Heart left ventricle (tissue), 16 donors: ENCODE measurements around the gene PLXNC1. TPM values are rescaled to one million over a fixed set of nuclear protein-coding genes. Genes with fewer than 3 reads are reported as not detected.

Source experiments
- ATAC-seq, 4 donors: fragments of 200-7000 bp; cut with Tn5 transposase; one replicate each; pipeline ENCODE4 v1.9.1; 2020 to 2022; ENCODE audit warnings: moderate library complexity in 4 of 4, mild to moderate bottlenecking in 3 of 4, moderate number of reproducible peaks in 1 of 4
- DNase-seq, 5 donors: peaks; one replicate each; pipeline ENCODE4 v3.0.0-alpha.2; 2020
- H3K27ac ChIP-seq, 12 donors: fragments of 200-600 bp; sonication (generic) in 4 of 12; one replicate each; pipeline versions ENCODE4 v1.5.0 to v1.8.0; 2016 to 2022; ENCODE audit warnings: mild to moderate bottlenecking in 2 of 12
- H3K27me3 ChIP-seq, 9 donors: fragments of 200-600 bp; sonication (generic) in 2 of 9; one replicate each; pipeline versions ENCODE4 v1.5.1 to v1.8.0; 2016 to 2022; ENCODE audit warnings: mild to moderate bottlenecking in 3 of 9
- H3K36me3 ChIP-seq, 9 donors: fragments of 200-600 bp; sonication (generic) in 2 of 9; one replicate each; pipeline versions ENCODE4 v1.5.0 to v1.8.0; 2018 to 2022; ENCODE audit warnings: mild to moderate bottlenecking in 2 of 9
- H3K4me1 ChIP-seq, 12 donors: fragments of 200-600 bp; sonication (generic) in 4 of 12; one replicate each; pipeline versions ENCODE4 v1.5.0 to v1.8.0; 2016 to 2022; ENCODE audit warnings: mild to moderate bottlenecking in 3 of 12
- H3K4me3 ChIP-seq, 12 donors: fragments of 200-600 bp; sonication (generic) in 4 of 12; one replicate each; pipeline versions ENCODE4 v1.5.0 to v1.8.0; 2017 to 2022; ENCODE audit warnings: mild to moderate bottlenecking in 9 of 12, moderate library complexity in 4 of 12
- H3K9me3 ChIP-seq, 12 donors: fragments of 200-600 bp; sonication (generic) in 4 of 12; one replicate each; pipeline versions ENCODE4 v1.5.0 to v1.8.0; 2016 to 2022; ENCODE audit warnings: mild to moderate bottlenecking in 1 of 12
- POLR2A ChIP-seq, 2 donors: fragments of 450-650 bp; IDR thresholded peaks; one replicate each; pipeline ENCODE4 v1.6.1; 2017; ENCODE audit warnings: antibody characterized with exemption in 2 of 2, mild to moderate bottlenecking in 2 of 2, moderate library complexity in 2 of 2
- WGBS, 4 donors: extraction: QIAGEN DNeasy Blood & Tissue Kit in 2 of 4; methylation state at CpG; one replicate each; pipeline versions ENCODE4 v1.1.5 to v1.1.7; 2013 to 2018; 5-methylcytosine and 5-hydroxymethylcytosine counted together
- intact Hi-C, 10 donors: fragments of 100-400 bp; cut with DNase I; formaldehyde crosslinking; loops; one replicate each; pipeline versions ENCODE4 v1.11.1 to v1.14.2; 2022
- polyA plus RNA-seq, 2 donors: library from polyadenylated mRNA; stranded (reverse); fragments of 200-250 nt; gene quantifications; one replicate each; pipeline ENCODE4 v1.2.3, GENCODE V29; 2013
- total RNA-seq, 9 donors: library from RNA; depleted of rRNA in 2 of 9; stranded (reverse); fragments of >200 nt in 2 of 9; fragmentation: NEBNext Ultra II Directional in 3 of 9; extraction: Animal tissue kit (Norgen Biotek cat#: 25700) in 3 of 9; gene quantifications; one replicate each; pipeline versions ENCODE4 v1.1.0 to v1.2.4, GENCODE V29; 2016 to 2023
- TF ChIP-seq, protein P1 (sequence below), 12 donors: fragments of 200-600 bp; sonication (generic) in 4 of 12; IDR thresholded peaks; one replicate each; pipeline versions ENCODE4 v1.5.0 to v1.8.0; 2018 to 2022; ENCODE audit warnings: antibody characterized with exemption in 12 of 12, mild to moderate bottlenecking in 5 of 12
- donor health status: ischemic (EF 13 %, LVEDD 7.1; RV severe dilation, severe dysfunction).
- donor health status: healthy with polysubstance abuse.
- donor health status: DM: no; HTN: yes; CAD: no.
- donor health status: DM: no; HTN: no; CAD: no.
- donor health status: ischemic (EF 25% LVEDD 6.9; RV normal size, moderate dysfunction).
- donor health status: ischemic (EF 25% LVEDD 5.7; RV mildly dilated, moderate dysfunction).
- donor health status: healthy.
- donor health status: DM: yes; HTN: yes; CAD: no.
- donor health status: ischemic (EF 35%, LVEDD 5.7; RV mildly dilated, moderate dysfunction).
- donor health status: nonischemic (EF 11% LVEDD 7.7; RV severe dilation, severe dysfunction).
- donor health status: DM: yes; HTN: yes; CAD: no.
- donor health status: PGD.
- donor health status: ischemic (EF 29% LVEDD 5.4; RV normal size, mild dysfunction).
- donor health status: nonischemic (EF 23%, LVEDD 6.1; RV moderate dilation, normal function).

The PLXNC1 gene
- total and polyA plus RNA-seq, 11 donors = 0.84 to 18.4 (median 3.1) TPM

DNA sequence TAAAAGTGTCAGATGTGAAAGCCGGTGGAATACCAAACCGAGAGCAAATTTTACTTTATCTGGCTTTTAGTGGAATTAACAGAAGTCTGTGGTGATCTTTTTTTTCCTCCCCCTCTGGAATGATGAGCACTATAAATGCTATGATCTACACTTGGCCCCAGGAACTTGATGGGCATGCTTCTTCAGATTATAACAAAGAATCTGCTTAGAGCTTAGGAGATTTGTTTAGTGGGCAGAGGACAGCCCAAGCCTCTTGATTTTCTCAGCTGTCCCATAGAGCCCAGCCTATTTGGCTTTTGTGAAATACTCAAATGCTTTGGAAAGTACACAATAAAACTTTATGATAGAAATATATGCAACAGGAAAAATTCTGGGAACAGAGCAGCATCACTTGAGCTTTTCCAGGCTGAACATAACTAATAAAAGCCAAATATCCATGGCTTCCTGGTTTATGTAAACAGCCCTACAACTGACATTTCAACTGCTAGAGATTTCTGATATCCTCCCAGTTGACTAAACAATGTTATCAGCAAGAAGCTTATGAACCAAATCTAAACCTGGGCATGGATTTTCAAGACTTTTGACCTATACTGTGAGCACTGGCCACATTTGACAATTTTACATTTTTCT is 149.6 kb downstream of the PLXNC1 start:
- Histone ChIP-seq H3K36me3 (peaks cover 0 to 59% (median 11%) of the 10 kb centered on the region in 9 donors), H3K4me3 (no peak overlapping the region), H3K27me3 (no peaks in the 10 kb centered on the region), H3K9me3 (no peaks in the 10 kb centered on the region), H3K27ac (no peak overlapping the region), H3K4me1 (peaks cover 0 to 18% (median 7%) of the 10 kb centered on the region in 12 donors)
- intact Hi-C loops = loop anchor here in 1 of 10 donors (5.0 kb wide), 1 partner anchor 36 kb away; no protein-coding TSS in a partner anchor
- 94 to 98% (median 96%) methylated on average over 2 of the region's 2 CpGs for WGBS, 4 donors
- TF ChIP-seq, protein P1, sequence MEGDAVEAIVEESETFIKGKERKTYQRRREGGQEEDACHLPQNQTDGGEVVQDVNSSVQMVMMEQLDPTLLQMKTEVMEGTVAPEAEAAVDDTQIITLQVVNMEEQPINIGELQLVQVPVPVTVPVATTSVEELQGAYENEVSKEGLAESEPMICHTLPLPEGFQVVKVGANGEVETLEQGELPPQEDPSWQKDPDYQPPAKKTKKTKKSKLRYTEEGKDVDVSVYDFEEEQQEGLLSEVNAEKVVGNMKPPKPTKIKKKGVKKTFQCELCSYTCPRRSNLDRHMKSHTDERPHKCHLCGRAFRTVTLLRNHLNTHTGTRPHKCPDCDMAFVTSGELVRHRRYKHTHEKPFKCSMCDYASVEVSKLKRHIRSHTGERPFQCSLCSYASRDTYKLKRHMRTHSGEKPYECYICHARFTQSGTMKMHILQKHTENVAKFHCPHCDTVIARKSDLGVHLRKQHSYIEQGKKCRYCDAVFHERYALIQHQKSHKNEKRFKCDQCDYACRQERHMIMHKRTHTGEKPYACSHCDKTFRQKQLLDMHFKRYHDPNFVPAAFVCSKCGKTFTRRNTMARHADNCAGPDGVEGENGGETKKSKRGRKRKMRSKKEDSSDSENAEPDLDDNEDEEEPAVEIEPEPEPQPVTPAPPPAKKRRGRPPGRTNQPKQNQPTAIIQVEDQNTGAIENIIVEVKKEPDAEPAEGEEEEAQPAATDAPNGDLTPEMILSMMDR (IDR thresholded peaks at IDR 0.05) = no peak
- TF ChIP-seq POLR2A (IDR thresholded peaks at IDR 0.05) = no peak
- ATAC-seq (no peak), DNase-seq (no peak)

- H3K27ac ChIP-seq = no peak overlapping the region
- H3K9me3 ChIP-seq = no peaks in the 10 kb centered on the region
- DNase-seq = no peak
- intact Hi-C loops = loop anchor here in 1 of 10 donors (5.0 kb wide), 1 partner anchor 38 kb away; no protein-coding TSS in a partner anchor
- H3K4me1 ChIP-seq = peaks cover 0 to 22% (median 7%) of the 10 kb centered on the region in 12 donors
- whole genome bisulfite sequencing, 4 donors = 74 to 81% (median 76%) methylated on average over 1 of the region's 1 CpG
- H3K4me3 ChIP-seq = no peak overlapping the region
- H3K27me3 ChIP-seq = no peaks in the 10 kb centered on the region
- H3K36me3 ChIP-seq = peaks cover 0 to 67% (median 15%) of the 10 kb centered on the region in 9 donors
- TF ChIP-seq POLR2A (IDR thresholded peaks at IDR 0.05) = no peak
- TF ChIP-seq, protein P1 (IDR thresholded peaks at IDR 0.05) = no peak
- ATAC-seq = no peak
These were observed 151.5 kb downstream of the PLXNC1 start for GRCh38 chr12:94299846-94300245.

DNA sequence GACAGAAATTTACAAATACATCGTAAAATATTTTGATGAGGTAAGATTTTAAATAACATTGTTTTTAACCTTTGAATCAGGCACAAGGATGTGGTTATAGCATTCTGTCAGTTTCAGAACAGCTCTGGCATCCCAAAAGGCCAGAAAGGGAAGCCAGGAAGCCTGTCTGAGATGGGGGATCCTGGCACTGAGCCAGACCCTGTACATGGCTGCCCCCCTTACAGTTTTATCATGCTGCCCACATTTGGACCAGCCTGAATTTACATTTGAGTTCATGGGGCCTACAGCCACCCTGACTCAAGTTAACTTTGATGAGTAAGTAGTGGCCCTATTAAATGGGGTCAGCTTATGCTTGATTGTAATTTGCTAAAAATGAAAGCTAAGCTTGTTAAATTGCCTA is 155.6 kb downstream of the PLXNC1 start:
- ATAC-seq (no peak), DNase-seq (no peak)
- Histone ChIP-seq H3K4me1 (peaks cover 0 to 20% (median 1%) of the 10 kb centered on the region in 12 donors), H3K27me3 (no peaks in the 10 kb centered on the region), H3K9me3 (no peaks in the 10 kb centered on the region), H3K36me3 (peaks cover 0 to 94% (median 52%) of the 10 kb centered on the region in 9 donors), H3K4me3 (no peak overlapping the region), H3K27ac (no peak overlapping the region)
- no peak for TF ChIP-seq POLR2A (IDR thresholded peaks at IDR 0.05)
- TF ChIP-seq, protein P1 (IDR thresholded peaks at IDR 0.05) = no peak
- 91 to 100% (median 95%) methylated on average over 1 of the region's 1 CpG for WGBS, 4 donors
- intact Hi-C loops = no loop called here

GRCh38 chr12:94304566-94305061 is 156.2 kb downstream of the PLXNC1 start:
- 58 to 78% (median 68%) methylated on average over 3 of the region's 3 CpGs for WGBS, 4 donors
- peak in 1 of 4 donors; percentile 56 for ATAC-seq
- no peak overlapping the region for H3K4me3 ChIP-seq
- H3K27ac ChIP-seq = no peak overlapping the region
- H3K9me3 ChIP-seq = no peaks in the 10 kb centered on the region
- no peaks in the 10 kb centered on the region for H3K27me3 ChIP-seq
- no peak for TF ChIP-seq POLR2A (IDR thresholded peaks at IDR 0.05)
- TF ChIP-seq, protein P1 (IDR thresholded peaks at IDR 0.05) = no peak
- peaks cover 0 to 94% (median 54%) of the 10 kb centered on the region in 9 donors for H3K36me3 ChIP-seq
- peaks cover 0 to 14% (median 0%) of the 10 kb centered on the region in 12 donors for H3K4me1 ChIP-seq
- intact Hi-C loops = no loop called here
- no peak for DNase-seq
